Stimulated activated CD4-positive, alpha-beta T cell treated with anti-CD3 and anti-CD28 coated beads, TNF-alpha, amount 100 ng/mL, for 1 hour (primary cell): ENCODE measurements around the gene OR10G6.
"Not testable (repeated sequence)": the region's sequence is repeated elsewhere in the genome, so short reads cannot be mapped to it uniquely, and the experiment has no call there.

Source experiments
- DNase-seq, 3 donors: peaks; one replicate each; pipeline ENCODE4 v3.0.0-alpha.2; 2020; ENCODE audit warnings: low read depth in 3 of 3, low spot score in 1 of 3

OR10G6 gene, protein sequence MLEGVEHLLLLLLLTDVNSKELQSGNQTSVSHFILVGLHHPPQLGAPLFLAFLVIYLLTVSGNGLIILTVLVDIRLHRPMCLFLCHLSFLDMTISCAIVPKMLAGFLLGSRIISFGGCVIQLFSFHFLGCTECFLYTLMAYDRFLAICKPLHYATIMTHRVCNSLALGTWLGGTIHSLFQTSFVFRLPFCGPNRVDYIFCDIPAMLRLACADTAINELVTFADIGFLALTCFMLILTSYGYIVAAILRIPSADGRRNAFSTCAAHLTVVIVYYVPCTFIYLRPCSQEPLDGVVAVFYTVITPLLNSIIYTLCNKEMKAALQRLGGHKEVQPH

GRCh38 chr11:123995119-123995518 lies at the start of gene OR10G6:
Gene OR10G6 (minus strand): TSS chr11:123995161. CDS start chr11:123995161, 0 bp downstream.
- DNase-seq = no peak

DNA sequence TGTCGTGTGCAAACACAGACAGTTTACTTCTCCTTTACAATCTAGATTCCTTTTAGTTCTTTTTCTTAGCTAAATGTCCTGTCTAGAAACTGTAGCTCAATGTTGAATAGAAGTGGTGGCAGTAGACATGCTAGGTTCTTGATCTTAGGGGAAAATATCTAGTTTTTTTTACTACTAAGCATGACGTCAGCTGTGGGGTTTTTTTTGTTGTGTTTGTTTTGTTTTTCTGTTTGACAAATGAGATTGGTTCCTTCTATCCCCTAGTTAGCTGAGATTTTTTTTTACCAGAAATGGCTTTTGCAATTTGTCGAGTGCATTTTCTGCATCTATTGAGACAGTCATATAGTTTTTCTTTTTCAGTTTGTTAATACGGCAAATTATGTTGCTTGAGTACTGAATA lies 48.5 kb upstream of the OR10G6 start:
- DNase-seq = no peak

GRCh38 chr11:124041254-124041653 lies 46.3 kb upstream of the OR10G6 start, which contains the start of gene OR10G7:
Gene OR10G7 (minus strand): TSS chr11:124041325. CDS start chr11:124039001, 2,324 bp downstream.
- DNase-seq = no peak

DNA sequence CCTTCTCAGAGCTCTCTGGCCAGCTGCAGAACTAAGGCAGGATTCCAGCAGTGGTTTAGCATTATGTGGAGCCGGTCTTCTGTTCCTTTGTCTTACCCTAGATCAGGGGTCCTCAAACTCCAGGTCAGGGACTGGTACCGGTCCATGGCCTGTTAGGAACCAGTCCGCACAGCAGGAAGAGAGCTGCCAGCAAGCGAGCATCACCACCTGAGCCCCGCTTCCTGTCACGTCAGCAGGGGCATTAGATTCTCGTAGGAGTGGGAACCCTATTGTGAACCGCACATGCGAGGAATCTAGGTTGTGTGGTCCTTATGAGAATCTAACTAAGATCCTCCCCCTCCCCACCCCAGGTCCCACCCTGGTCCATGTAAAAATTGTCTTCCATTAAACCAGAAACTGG lies 44.6 kb upstream of the OR10G6 start:
- DNase-seq = no peak

GRCh38 chr11:124036666-124037065 lies 41.7 kb upstream of the OR10G6 start:
- DNase-seq = no peak

- no peak for DNase-seq
These were observed 31.5 kb upstream of the OR10G6 start, which contains the start of gene OR10G8 for GRCh38 chr11:124026498-124026897. Gene OR10G8 (plus strand): TSS chr11:124026798. CDS start chr11:124029623, 2,825 bp downstream.

GRCh38 chr11:124015837-124016236 lies 20.9 kb upstream of the OR10G6 start:
- not testable (repeated sequence) for DNase-seq

DNA sequence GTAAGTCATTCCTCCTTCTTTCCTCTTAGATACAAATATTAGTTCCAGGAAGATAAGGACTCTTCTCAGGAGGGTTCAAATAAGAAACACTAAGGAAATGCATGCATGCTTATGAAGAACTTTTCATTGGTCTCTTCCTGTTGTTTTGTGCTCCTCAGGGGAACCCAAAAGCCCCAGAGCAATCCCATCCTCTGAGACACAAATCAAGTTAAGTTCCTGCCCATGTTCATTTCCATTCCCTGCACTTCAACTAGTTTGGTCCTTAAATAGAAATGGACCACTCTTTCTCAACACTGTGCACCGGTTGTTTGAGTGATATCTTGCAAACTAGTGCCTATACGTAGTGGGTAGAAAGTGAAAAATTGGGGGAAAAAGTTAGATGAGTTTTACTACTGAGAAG lies 17.7 kb upstream of the OR10G6 start, which contains the start of gene OR10G4:
TSS of gene OR10G4 (plus strand) at position 301 of the 400 bp plus-strand sequence. CDS start 2,578 bp downstream, outside the sequence.
- no peak for DNase-seq

GRCh38 chr11:123979311-123979710 lies 15.7 kb downstream of the OR10G6 start:
- DNase-seq = no peak

DNA sequence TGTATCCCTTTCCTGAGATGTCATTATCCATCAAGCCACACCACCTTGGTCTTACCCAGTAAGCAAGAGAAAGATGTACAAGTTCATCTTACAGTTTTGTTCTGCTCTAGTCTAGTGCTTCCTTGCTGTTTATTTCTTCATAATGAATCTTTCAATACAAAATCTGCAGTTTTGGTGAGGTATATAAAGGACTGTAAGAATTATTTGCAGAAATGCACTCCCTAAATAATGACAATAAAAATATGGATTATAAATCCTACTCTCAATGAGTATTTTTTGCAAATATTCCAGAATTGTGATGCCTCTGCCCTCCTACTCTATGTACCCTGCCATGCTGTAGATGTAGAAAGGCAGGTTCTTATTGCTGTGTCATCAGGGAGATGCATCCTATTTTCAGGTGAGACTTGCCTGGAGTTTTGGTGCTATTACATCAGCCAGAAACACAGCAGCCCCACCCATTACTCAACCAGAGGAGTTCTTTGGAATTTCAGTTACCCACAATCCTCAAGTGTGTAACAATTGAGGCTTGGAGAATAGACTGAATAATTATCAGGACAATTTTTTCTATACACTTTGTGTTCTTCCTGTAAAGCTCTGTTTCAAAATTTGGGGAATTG lies 17.1 kb downstream of the OR10G6 start, which contains the start of gene OR10S1:
TSS of gene OR10S1 (minus strand) at position 51 of the 617 bp plus-strand sequence. CDS start 117 bp downstream, outside the sequence.
- no peak for DNase-seq

GRCh38 chr11:123976770-123977560 lies 18.0 kb downstream of the OR10G6 start:
- DNase-seq = no peak

DNA sequence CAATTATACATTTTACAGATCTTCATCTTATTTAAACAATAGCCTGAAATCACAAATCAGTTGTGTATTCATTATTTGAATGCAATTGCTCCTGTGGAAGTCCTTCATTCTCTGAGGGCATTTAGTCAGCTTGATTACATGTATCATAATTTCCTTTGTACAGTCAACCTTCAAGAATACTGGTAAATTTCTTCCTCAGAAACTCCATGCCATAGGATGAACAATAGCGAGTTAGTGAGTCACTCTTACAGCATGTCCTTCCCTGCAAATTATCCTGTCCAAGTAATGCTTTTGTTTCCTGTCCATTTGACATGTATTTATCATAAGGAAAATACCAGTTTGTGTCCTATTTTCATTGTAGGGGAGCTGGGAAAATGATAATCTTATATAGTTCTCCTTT lies 21.1 kb downstream of the OR10G6 start:
- DNase-seq = no peak

- DNase-seq = no peak
These were observed 38.2 kb downstream of the OR10G6 start for GRCh38 chr11:123956752-123957151.

- no peak for DNase-seq
These were observed 49.8 kb downstream of the OR10G6 start for GRCh38 chr11:123945132-123945531.
